Glomerular endothelial cell (primary cell): ENCODE data around the gene TLR10. TPM values are rescaled to one million over a fixed set of nuclear protein-coding genes. Genes with fewer than 3 reads are reported as not detected.
"Not testable (repeated sequence)": the region's sequence is repeated elsewhere in the genome, so short reads cannot be mapped to it uniquely, and the experiment has no call there.

Source experiments
- DNase-seq: peaks from one replicate; pipeline ENCODE4 v3.0.0-alpha.2; 2011; ENCODE audit warnings: low read depth, low spot score; ENCODE audit errors: extremely low read depth
- total RNA-seq: library from RNA; depleted of rRNA; stranded (reverse); fragments of >200 nt; gene quantifications from 2 replicates; pipeline ENCODE4 v1.2.3, GENCODE V29; 2015

The TLR10 gene
- total RNA-seq, 1 donor from 2014 or later: not detected

DNA sequence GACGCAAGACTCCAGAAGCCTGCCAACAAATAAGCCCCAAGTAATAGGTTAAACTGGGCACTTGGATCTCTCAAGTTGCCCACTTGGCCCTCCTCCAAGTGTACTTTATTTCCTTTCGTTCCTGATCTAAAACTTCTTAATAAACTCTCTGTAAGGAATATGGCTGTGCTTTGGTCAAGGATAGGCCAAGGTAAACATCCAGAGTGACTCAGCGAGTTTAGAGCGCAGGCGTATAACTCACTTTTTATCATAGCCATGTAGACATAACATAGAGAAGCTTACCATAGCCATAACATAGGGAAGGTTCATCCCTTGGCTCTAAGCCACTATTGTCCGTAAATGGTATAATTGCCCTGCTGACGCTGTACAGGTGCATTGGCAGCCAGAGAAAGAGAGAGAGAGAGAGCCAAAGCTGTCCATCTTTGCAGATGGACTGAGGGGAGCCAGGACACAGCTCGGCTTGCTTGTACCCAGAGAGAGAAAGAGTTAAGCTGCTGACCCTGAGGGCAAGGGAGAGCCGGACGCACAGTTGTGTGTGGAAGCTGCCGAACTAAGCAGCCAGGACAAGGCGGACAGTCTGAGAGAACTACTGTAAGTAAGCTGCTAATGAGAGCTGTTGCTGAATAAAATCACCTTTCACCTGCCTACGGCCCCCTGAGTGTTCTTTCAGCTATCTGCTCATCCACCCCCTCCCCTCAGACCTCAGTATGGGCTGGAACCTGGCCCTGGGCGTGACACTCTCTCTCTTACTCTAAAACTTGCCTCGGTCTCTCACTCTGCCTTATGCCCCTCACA, 20.0 kb upstream of the TLR10 start:
- DNase-seq: no peak

DNA sequence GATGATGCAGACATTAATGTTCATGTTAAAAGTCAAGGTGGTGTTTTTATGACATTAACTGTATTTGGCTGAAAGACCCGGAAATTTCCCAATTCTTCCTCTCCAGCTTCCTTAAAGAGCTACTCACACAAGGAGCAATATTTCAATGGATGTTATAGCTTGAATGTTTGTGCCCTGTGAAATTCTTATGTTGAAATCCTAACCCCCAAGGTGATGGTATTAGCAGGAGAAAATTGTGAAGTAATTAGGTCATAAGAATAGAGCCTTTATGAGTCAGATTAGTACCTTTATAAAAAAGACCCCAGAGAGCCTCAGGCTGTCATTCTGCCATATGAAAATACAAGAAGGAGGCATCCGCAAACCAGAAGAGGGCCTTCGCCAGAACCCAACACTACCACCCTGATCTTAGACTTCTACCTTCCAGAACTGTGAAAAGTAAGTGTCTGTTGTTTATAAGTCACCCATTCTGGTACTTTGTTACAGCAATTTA, 18.2 kb upstream of the TLR10 start:
- no peak for DNase-seq

DNA sequence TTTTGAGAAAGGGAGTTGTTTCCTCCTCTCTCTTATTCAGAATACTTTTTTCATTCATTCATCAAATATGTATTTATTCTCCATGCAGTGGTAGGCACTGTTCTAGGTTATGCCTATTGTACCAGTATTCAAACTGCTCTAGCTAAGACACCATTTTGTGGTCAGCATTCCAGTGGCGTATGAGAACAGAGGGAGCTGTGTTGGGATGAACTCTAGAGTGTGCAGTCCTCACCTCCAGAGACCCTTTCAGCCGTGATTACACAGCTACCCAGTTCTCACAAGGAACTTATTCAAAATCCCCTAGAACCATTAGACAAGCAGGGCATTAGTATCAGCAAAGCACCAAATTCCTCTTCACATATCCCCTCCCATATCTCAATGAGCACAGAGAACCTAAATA, 17.6 kb upstream of the TLR10 start:
- no peak for DNase-seq

DNA sequence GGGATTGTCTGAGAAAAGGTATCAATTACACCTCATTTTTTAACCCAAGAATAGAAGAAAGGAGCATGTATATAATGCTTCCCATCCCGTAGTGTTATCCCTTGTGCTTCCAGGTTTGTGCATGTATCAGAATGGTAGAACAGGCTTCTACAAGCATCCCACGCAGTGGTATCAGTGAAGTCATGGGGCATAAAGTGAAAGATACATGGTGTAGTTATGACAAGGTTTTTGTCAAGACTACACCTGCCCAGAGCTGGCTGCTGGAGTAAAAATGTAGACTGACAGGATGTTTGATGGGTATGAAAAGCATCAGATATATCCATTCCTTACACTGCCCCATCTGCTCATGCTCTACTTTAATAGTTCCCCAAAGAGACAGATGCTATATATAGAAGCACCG, 12.3 kb upstream of the TLR10 start:
- no peak for DNase-seq

DNA sequence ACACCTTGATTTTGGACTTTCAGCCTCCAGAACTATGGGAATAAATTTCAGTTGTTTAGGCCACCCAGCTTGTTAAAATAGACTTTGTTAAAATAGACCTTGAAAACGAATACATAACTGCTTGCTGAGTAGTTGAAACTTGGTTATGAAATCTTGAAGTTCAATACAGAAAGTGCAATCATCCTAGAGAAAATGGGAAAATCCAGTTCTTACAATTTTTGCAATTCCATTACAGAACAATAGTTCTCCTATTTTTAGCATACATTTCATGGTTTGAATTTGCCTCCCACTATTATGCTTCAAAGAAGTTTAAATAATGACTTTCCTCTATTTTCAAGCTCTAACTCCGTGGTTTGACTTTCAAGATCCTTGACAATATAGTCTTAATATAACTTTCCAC, 11.3 kb upstream of the TLR10 start:
- no peak for DNase-seq

DNA sequence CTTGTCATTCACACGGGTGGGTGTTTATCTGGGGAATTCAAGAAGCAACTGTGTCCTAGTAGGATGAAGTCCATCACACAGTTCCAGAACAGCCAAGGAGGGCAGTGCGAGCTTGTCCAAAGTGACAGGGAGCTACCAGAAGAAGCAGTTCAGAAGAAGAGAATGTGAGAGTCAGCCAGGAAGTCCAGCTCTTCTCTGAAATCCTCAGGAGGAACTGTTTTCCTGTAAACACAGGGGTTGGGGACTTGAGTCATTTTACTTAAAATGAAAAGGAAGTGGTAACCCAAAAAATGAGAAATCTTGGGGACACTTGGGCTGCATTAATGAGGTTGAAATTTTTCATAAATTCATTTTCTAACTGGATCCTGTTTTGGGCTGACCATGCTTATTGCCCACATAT, 8.2 kb upstream of the TLR10 start:
- no peak for DNase-seq

DNA sequence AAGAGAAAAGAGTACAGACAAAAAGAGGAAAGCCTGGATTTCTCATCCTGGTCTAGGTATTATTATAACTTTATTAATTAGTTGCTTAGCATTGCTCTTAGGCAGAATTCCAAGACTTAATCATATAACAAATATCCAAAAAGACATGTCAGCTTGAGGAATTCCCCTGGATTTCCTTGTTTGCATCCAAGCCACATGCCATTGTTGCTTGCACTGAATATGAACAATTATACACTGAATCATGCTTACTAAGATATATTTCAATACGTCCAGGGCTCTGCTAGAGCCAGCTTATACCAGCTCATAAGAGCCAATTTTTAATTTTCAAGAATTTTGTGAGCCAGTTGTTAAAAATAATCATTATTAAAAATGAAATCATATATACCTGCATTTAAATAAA, 5.5 kb upstream of the TLR10 start:
- no peak for DNase-seq

DNA sequence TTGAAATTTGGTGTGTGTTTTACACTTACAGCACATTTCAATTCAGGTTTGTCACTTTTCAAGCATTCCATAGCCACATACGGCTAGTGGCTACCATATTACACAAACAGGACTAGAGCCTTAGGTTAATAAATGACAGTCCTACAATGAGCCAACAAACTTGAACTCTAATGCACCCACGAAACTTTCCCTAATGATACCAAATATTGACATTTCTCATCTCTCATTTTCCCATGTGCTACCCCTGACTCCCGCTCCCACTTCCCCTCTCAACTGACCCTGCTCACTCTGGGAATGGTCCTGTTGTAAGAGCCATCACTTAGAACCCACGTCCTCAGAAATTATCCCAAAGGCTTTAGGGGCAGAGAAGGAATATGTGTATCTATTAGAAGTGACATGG, 4.9 kb upstream of the TLR10 start:
- no peak for DNase-seq

DNA sequence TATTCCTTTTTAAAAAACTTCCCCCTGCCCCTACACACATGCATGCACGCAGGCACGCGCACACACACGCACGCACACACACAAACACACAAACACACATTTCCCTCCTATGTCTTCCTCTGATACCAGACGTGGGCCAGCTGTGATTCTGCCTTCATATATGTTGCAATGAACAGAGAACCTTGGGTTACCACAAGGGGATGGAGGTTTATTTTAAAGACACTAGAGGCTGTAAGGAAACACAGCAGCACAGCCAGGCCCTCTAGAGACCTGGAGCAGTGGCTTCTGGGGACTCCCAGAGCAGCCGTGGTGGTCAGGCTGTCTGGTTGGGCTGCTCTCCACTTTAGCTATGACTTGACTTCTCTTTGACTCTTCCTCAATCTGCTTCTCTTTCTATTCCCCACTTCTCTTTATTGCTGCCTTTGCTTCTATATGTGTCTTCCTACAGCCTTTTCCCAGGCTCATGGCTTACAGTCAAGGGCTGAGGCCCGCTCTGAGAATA, 3.2 kb upstream of the TLR10 start:
- DNase-seq: no peak

DNA sequence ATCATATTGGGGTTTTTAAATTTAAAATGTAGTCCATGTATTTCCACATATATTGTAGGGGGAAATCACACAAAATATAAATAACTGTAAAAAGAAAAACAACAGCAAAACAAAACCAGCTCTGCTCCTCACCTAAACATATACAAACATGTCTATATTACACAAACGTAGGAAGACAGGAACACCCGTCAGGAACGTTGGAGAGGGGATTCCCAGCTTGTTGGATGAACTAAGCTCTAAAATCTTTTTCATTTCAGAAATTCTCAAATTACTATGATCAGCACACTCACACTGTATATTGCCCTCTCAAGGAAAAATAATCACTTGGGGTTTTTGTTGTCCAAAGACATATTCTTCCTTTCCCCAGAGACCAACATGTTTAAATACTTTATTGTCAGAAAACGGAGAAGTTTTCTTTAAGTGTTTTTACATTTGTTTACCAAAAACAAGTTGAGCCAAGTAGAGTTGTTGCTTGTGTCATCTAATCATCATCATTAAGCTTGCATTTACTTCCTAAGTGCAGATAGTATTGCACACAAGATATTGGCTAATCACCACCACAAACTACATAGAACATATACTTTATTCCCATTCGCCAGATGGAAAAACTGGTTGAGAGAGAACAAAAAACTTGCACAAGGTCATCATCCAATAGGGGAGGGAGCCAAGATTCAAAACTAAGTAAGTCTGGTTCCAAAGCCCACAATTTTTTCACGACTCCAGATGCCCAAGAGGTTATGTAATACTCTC, 2.4 kb upstream of the TLR10 start:
- DNase-seq: no peak

DNA sequence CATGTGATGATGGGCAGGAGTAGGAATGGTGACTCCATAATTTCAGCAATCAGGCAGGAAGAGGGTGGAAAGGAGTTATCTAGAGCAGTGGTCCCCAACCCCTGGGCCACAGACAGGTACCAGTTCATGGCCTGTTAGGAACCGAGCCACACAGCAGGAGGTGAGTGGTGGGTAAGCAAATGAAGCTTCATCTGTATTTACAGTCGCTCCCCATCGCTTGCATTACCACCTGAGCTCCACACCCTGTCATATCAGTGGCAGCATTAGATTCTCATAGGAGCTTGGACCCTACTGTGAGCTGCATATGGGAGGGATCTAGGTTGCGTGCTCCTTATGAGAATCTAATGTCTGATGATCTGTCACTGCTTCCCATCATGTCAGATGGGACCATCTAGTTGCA, 1.4 kb upstream of the TLR10 start:
- no peak for DNase-seq

DNA sequence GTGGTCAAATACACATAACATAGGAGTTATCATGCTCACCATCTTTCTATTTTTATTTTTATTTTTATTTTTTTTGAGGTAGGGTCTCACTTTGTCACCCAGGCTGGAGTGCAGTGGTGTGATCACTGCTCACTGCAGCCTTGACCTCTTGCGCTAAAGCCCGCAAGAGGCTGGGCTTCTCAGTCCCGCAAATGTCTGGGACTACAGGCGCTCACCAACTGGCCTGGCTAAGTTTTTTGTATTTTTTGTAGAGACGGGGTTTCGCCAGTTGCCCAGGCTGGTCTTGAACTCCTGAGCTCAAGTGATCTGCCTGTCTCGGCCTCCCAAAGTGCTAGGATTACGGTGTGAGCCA, 295 bp upstream of the TLR10 start:
- no peak for DNase-seq

DNA sequence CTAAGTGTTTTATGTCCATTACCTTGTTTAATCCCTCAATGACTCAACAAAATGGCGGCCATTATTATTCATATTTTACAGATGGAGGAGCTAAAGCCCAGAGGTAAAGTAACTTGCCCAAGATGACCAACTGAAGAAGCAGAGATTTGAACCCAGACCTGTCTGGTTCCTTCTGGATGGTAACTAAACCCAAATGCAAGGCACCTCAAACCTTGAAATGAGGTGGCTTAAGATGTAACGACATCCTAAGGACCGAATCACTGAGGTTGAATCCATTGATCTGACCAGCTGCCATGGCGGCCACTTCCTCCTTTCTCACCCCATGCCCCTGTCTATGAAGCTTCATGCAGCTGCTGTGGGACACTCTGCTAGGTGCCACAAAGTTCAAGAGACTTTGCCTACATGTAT, 932 bp downstream of the TLR10 start:
- DNase-seq: no peak

DNA sequence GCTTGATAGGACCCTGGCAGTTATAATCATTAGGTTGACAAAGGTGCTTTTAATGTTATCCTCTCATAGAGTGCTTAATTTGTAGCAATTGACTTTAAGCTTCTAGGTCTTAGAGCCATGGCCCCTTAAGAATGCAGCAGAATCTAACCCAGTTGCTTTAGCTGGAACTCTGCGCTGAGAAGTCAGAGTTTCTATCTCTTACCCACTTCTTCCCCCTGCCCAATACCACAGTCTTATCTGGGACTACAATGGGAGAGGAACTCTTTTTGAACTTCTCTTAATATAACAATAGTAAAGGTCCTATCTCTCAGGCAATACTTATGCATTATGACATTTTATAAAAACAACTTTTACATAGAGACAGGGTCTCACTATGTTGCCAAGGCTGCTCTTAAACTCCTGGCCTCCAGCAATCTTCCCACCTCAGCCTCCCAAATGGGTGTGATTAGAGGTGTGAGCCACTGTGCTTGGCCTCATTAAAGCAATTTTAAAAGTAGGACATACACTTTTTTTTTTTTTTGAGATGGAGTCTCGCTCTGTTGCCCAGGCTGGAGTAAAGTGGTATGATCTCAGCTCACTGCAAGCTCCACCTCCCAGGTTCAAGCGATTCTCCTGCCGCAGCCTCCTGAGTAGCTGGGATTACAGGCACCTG, 1.8 kb downstream of the TLR10 start:
- DNase-seq: no peak

DNA sequence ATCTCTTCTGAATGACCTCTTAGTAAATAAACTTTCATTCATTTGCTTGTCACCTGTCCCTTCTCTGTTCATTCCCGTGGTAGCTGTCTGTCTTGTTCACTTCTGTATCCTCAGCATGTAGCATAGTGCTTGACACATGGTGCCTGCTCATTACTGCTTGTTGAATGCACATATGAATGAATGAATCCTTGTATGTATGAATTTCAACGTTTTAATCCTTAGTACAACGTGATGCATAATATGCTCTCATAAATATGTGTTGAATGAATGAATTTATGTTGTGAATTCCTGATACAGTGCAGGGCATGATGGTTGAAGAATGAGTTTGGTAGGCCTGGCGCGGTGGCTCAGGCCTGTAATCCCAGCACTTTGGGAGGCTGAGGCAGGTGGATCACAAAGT, 3.0 kb downstream of the TLR10 start:
- DNase-seq: no peak

DNA sequence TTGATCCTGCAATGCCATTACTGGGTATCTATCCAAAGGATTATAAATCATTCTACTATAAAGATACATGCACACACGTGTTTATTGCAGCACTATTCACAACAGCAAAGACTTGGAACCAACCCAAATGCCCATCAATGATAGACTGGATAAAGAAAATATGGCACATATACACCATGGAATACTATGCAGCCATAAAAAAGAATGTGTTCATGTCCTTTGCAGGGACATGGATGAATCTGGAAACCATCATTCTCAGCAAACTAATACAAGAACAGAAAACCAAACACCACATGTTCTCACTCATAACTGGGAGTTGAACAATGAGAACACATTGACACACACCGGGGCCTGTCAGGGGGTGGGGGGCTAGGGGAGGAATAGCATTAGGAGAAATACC, 4.9 kb downstream of the TLR10 start:
- not testable (repeated sequence) for DNase-seq

DNA sequence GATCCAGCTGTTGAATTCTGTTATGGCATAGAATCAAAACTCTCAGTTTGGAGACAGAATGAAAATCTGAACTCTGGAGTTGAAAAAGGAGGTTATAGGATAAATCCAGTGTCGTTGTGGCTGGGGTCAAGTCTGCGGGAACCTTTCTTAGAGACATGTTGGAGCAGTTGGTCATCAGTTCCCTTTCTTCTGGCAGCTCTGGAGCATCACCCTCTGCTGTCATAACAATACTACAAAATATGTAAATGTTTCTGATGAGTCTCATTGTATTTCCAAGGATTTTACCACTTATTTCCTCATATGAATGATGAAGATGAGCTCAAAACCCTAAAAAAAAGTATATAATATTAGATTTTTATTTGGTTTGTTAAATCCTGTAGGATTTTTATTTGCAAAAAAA, 7.5 kb downstream of the TLR10 start:
- DNase-seq: no peak

DNA sequence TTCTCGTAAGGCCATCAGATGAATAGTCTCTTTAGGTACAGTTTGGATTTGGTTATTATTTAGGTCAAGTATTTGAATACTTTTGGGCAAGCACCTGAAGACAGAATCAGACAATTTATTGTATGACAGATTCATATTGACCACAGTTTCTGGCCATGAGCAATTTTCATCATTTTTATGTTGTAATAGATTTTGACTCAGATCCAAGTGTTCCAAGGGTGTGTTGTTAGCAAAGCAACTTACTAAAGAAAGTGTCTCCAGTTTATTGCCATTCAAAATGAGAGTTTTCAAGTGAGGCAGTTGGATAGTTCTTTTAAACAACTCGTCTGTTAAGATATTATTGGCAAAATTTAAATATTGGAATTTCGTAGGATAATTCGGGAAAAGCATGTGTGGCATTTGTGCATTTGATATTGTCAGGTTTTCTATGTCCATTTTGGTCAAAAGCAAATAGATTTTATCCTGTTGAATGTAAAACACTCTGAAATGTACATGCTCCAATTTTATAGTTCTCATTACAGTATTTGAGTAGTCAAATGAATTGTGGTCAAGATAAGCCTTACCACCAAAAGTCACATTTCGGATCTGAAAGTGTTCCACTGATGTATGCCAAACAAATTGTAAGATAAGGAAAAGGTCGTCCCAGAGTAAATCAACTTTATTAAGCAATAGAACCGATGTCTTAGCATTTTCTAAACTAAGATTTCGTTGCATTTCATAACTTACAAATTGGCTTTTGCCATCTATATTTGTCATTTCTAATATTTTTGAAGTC, 8.4 kb downstream of the TLR10 start:
- DNase-seq: no peak

DNA sequence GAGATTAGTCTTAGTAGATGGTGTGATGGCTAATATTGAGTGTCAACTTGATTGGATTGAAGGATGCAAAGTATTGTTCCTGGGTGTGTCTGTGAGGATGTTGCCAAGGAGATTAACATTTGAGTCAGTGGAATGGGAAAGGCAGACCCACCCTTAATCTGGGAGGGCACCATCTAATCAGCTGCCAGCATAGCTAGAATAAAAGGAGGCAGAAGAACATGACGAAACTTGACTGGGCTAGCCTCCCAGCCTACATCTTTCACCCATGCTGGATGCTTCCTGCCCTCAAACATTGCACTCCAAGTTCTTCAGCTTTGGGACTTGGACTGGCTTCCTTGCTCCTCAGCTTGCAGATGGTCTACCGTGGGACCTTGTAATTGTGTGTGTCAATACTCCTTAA, 12.5 kb downstream of the TLR10 start:
- not testable (repeated sequence) for DNase-seq

DNA sequence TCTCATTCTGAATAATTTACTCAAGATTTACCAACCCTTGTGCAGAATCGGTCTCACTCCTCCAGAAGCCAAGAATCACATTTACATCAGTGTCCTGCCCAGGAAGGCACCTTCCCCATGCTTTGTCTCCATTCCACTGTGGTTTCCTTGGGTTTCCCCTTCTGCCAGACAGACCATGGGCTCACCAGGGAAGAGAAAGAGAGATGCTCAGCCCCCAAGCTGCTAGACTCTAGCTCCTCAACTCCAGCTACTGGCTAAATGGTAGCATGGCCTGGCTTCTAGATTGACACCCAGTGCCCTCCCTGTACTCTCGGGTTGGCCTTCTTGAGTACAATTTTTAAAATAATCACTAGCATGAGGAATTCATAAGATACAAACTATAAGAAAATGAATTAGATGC, 12.9 kb downstream of the TLR10 start:
- DNase-seq: no peak

DNA sequence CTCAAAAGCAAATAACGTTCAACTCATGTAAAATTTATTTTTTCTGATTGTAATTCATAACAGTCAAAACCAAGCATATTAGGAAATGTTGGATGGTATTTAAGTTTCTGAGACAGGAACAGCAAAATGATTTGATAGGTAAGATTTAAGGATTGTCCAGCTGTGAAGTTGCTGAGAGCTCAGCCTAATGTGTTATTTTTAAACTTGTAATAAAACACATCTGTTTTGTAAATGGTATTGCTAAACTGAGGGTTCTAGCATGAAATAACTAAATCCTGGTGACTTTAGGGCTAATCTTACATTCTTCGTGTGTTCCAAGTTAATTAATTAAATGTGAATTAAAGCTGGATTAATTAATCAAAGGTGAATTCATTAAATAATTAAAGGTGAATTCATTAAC, 13.3 kb downstream of the TLR10 start:
- no peak for DNase-seq
